Lower leg skin (tissue), 3 donors: Measurements from ENCODE around the gene TKTL1.

Experiments used
- CTCF ChIP-seq, 3 donors: fragments of 450-650 bp; IDR thresholded peaks; one replicate each; pipeline ENCODE4 v1.5.1; 2016; ENCODE audit warnings: antibody characterized with exemption in 3 of 3, mild to moderate bottlenecking in 3 of 3, moderate library complexity in 2 of 3
- POLR2A ChIP-seq, 2 donors: fragments of 450-650 bp; IDR thresholded peaks; one replicate each; pipeline ENCODE4 v1.6.1; 2016 to 2017; ENCODE audit warnings: antibody characterized with exemption in 2 of 2, mild to moderate bottlenecking in 1 of 2, moderate library complexity in 1 of 2

GRCh38 chrX:154367474-154368308, 72.1 kb downstream of the TKTL1 start:
- TF ChIP-seq CTCF (IDR thresholded peaks at IDR 0.05) (no peak), POLR2A (IDR thresholded peaks at IDR 0.05) (no peak)
